Ovary (tissue), 9 donors: ENCODE measurements around the gene KCNQ5. TPM values are rescaled to one million over a fixed set of nuclear protein-coding genes. Genes with fewer than 3 reads are reported as not detected.

Source experiments
- DNase-seq, 5 donors: peaks; one replicate each; pipeline ENCODE4 v3.0.0-alpha.2; 2019 to 2020
- H3K27ac ChIP-seq, 2 donors: fragments of 200-600 bp; one replicate each; pipeline versions ENCODE4 v1.5.1 to v1.8.0; 2019 to 2022
- H3K27me3 ChIP-seq: fragments of 200-600 bp; one replicate; pipeline ENCODE4 v1.8.0; 2022
- H3K36me3 ChIP-seq: fragments of 200-600 bp; sonication (generic); one replicate; pipeline ENCODE4 v1.5.1; 2019
- H3K4me1 ChIP-seq: one replicate; pipeline ENCODE4 v1.8.1; 2013; ENCODE audit warnings: mild to moderate bottlenecking, moderate library complexity; ENCODE audit not compliant: insufficient read depth
- H3K4me3 ChIP-seq: fragments of 200-600 bp; sonication (generic); one replicate; pipeline ENCODE4 v1.5.1; 2017
- H3K9me3 ChIP-seq, 2 donors: fragments of 200-600 bp in 1 of 2; sonication (generic) in 1 of 2; one replicate each; pipeline versions ENCODE4 v1.5.1 to v1.8.1; 2013 to 2019; ENCODE audit warnings: mild to moderate bottlenecking in 1 of 2, moderate library complexity in 1 of 2
- CTCF ChIP-seq, 3 donors: fragments of 450-650 bp in 2 of 3; fragments of 200-600 bp in 1 of 3; IDR thresholded peaks; one replicate each; pipeline versions ENCODE4 v1.5.1 to v1.8.0; 2016 to 2022; ENCODE audit warnings: antibody characterized with exemption in 3 of 3, mild to moderate bottlenecking in 1 of 3
- EP300 ChIP-seq: sonication (generic); formaldehyde crosslinking; IDR thresholded peaks from one replicate; pipeline ENCODE4 v1.6.1; 2017; ENCODE audit warnings: antibody characterized with exemption
- POLR2A ChIP-seq: fragments of 450-650 bp; IDR thresholded peaks from one replicate; pipeline ENCODE4 v1.6.1; 2017; ENCODE audit warnings: antibody characterized with exemption, mild to moderate bottlenecking, moderate library complexity
- WGBS, 3 donors: extraction: QIAGEN DNeasy Blood & Tissue Kit in 1 of 3; methylation state at CpG; one replicate each; pipeline versions ENCODE4 v1.1.5 to v1.1.7; 2013 to 2017; 5-methylcytosine and 5-hydroxymethylcytosine counted together
- intact Hi-C, 4 donors: fragments of 100-400 bp; cut with DNase I; formaldehyde crosslinking; loops; one replicate each; pipeline versions ENCODE4 v1.11.0 to v1.15.1; 2022 to 2023
- polyA plus RNA-seq, 2 donors: library from polyadenylated mRNA; stranded (reverse); fragments of 200-250 nt in 1 of 2; fragments of 350-450 nt in 1 of 2; fragmentation: Illumina TruSeq in 1 of 2; extraction: RNeasy Lipid Tissue Mini Kit (QIAGEN cat#74804) in 1 of 2; gene quantifications; one replicate each; pipeline ENCODE4 v1.2.3, GENCODE V29; 2013 to 2014
- total RNA-seq, 7 donors: library from RNA; depleted of rRNA in 2 of 7; stranded (reverse); fragments of >200 nt in 2 of 7; fragmentation: NEBNext Ultra II Directional in 3 of 7; extraction: Animal tissue kit (Norgen Biotek cat#: 25700) in 3 of 7; gene quantifications; one replicate each; pipeline versions ENCODE4 v1.1.0 to v1.2.4, GENCODE V29; 2016 to 2023
- donor health status: DM: no; HTN: no; CAD: no; lungs with moderate emphysema.
- donor health status: DM: no; HTN: no; CAD: no.
- donor health status: Bipolar disorder and iron deficiency.
- donor health status: DM: yes; HTN: yes; CAD: no.
- donor health status: DM: no; HTN: no; CAD: no.
- donor health status: DM: yes; HTN: yes; CAD: no.

The KCNQ5 gene
- total and polyA plus RNA-seq, 9 donors: 0.02 to 0.80 (median 0.15) TPM; not detected in 2

DNA sequence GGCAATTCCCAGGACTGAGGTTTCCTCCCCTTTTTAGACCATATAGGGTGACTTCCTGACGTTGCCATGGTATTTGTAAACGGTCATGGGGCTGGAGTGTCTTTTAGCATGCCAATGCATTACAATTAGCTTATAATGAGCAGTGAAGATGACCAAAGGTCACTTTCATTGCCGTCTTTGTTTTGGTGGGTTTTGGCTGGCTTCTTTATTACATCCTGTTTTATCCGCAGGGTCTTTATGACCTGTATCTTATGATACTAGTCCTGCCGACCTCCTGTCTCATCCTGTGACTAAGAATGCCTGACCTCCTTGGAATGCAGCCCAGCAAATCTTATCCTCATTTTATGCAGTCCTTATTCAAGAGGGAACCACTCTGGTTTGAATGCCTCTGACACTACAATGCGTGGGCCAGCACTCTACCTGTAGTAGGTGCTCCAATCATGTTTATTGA, 190.1 kb downstream of the KCNQ5 start:
- no peak overlapping the region for H3K27ac ChIP-seq
- 14 to 32% (median 18%) methylated on average over 6 of the region's 6 CpGs for WGBS, 3 donors
- H3K27me3 ChIP-seq: no peaks in the 10 kb centered on the region
- intact Hi-C loops: no loop called here
- H3K4me3 ChIP-seq: no peak overlapping the region
- no peaks in the 10 kb centered on the region for H3K4me1 ChIP-seq
- no peaks in the 10 kb centered on the region for H3K9me3 ChIP-seq
- no peak for DNase-seq
- no peaks in the 10 kb centered on the region for H3K36me3 ChIP-seq
- TF ChIP-seq EP300 (no peak), POLR2A (no peak), CTCF (IDR thresholded peaks at IDR 0.05) (no peak)

DNA sequence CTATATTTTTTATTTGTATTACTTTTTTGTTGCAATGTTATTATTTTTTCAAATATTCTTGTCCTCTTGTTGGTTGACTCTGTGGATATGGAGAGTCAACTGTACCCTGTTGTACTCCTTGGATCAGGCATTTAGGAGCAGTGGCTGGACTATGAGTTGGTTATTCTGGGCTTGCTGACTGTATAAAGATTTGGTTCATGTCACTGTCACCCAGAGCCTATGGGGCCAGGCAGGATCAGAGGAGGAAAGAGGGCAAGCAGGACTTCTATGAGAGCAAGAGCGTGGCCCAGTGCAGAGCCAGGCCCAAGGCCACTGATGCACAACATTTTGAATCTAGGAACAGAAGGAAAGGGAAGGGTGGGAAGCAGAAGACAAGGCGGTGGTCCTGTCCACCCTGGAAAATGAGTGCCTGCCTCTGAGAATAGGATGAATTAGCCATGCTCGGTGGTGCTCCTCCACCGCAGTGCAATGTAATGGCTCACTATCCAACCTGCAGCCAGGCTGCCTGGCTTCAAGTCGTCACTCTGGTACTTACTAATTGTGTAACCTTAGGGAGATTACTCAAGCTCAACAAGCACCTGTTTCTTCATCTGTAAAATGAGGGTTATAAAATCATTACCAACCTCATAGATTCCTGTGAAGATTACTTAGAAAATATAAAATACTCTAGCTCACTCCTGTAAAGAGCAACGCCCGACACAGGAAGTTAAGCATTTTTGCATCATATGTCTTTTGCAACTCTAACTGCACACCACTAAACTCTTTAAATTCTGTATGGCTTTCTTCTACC, 192.1 kb downstream of the KCNQ5 start:
- Histone ChIP-seq H3K27ac (no peak overlapping the region), H3K4me3 (no peak overlapping the region), H3K9me3 (no peaks in the 10 kb centered on the region), H3K4me1 (no peaks in the 10 kb centered on the region), H3K36me3 (no peaks in the 10 kb centered on the region), H3K27me3 (no peaks in the 10 kb centered on the region)
- TF ChIP-seq EP300 (no peak), CTCF (IDR thresholded peaks at IDR 0.05) (no peak), POLR2A (no peak)
- intact Hi-C loops: no loop called here
- no peak for DNase-seq
- WGBS, 3 donors: 77 to 84% (median 83%) methylated on average over 7 of the region's 7 CpGs

DNA sequence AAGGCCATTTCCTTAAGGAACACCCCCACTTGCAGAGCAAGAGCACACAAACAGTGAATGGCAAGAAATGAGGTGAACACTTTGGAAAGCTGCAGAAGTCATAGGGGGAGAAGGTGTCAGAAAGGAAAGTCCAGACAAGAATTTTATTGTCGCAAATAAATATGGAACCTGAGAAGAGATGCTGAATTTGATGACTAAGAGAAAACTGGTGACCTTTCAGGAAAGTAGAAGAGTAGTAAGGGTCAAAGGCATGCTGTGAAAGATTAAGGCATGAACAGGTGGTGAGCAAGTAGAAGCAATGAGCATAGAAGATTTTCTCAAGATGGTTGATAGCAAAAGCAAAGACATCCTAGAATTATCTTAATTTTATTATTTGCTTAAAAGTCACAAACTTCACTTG, 194.2 kb downstream of the KCNQ5 start:
- Histone ChIP-seq H3K4me1 (no peaks in the 10 kb centered on the region), H3K27me3 (no peaks in the 10 kb centered on the region), H3K4me3 (no peak overlapping the region), H3K36me3 (no peaks in the 10 kb centered on the region), H3K27ac (no peak overlapping the region), H3K9me3 (no peaks in the 10 kb centered on the region)
- 94 to 100% (median 100%) methylated on average over 1 of the region's 1 CpG for WGBS, 3 donors
- intact Hi-C loops: no loop called here
- DNase-seq: no peak
- TF ChIP-seq CTCF (IDR thresholded peaks at IDR 0.05) (no peak), POLR2A (no peak), EP300 (no peak)

- TF ChIP-seq POLR2A: no peak
- TF ChIP-seq EP300: no peak
- no peak for TF ChIP-seq CTCF (IDR thresholded peaks at IDR 0.05)
- no peak for DNase-seq
- no peak overlapping the region for H3K4me3 ChIP-seq
- H3K27me3 ChIP-seq: no peaks in the 10 kb centered on the region
- intact Hi-C loops: no loop called here
- 65 to 81% (median 67%) methylated on average over 2 of the region's 2 CpGs for WGBS, 3 donors
- no peaks in the 10 kb centered on the region for H3K36me3 ChIP-seq
- no peaks in the 10 kb centered on the region for H3K4me1 ChIP-seq
- no peaks in the 10 kb centered on the region for H3K9me3 ChIP-seq
- H3K27ac ChIP-seq: no peak overlapping the region
These were observed 195.3 kb downstream of the KCNQ5 start for GRCh38 chr6:72817208-72817607.
